ENCODE results near the gene DCTN5.

DNA sequence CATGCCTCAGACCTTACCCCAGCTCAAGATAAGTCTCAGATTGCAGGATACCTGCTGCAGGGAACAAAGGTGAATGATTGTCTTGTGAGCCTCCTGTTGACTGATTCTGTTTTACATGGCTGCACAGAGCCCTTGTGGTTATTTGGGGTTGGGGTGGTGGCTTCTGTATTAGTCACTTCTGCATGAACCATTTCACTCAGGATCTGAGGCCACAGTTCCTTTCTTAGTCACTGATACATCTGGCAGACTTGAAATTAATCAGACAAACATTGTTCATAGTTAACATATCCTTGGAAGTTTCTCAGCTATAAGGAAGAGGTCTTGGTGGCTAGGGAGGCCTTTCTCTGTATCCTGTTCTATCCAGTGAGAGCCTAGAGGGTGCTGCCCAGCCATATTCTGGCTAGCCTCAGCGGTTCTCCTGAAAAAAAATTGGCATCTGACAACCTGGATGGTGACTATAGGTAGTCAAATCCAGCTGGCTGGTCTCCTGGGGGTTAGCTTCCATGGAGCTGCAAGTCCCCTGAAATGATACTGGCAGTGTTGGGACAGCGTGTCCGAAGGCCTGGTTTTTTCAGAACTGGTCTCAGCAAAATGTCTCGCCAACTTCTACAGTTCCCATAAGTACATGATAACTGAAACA, 29.0 kb downstream of the DCTN5 start:
- TF ChIP-seq POLR2A (IDR thresholded peaks at IDR 0.05), result no peak
- TF ChIP-seq, protein P1, sequence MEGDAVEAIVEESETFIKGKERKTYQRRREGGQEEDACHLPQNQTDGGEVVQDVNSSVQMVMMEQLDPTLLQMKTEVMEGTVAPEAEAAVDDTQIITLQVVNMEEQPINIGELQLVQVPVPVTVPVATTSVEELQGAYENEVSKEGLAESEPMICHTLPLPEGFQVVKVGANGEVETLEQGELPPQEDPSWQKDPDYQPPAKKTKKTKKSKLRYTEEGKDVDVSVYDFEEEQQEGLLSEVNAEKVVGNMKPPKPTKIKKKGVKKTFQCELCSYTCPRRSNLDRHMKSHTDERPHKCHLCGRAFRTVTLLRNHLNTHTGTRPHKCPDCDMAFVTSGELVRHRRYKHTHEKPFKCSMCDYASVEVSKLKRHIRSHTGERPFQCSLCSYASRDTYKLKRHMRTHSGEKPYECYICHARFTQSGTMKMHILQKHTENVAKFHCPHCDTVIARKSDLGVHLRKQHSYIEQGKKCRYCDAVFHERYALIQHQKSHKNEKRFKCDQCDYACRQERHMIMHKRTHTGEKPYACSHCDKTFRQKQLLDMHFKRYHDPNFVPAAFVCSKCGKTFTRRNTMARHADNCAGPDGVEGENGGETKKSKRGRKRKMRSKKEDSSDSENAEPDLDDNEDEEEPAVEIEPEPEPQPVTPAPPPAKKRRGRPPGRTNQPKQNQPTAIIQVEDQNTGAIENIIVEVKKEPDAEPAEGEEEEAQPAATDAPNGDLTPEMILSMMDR (IDR thresholded peaks at IDR 0.05), result no peak

Measured in body of pancreas (tissue), 4 donors.